H1 (cell line): ENCODE results near the gene NMU.

Experiments used
- CTCF ChIP-seq, 3 experiments: IDR thresholded peaks; 1 replicate in 2 of 3; 2 replicates in 1 of 3; pipeline versions ENCODE4 v1.5.1 to v1.6.1; 2011; ENCODE audit warnings: low read length in 3 of 3, mild to moderate bottlenecking in 3 of 3, inconsistent platforms in 2 of 3, low read depth in 1 of 3, moderate library complexity in 1 of 3; ENCODE audit not compliant: insufficient read depth in 1 of 3; ENCODE audit errors: control extremely low read depth in 1 of 3
- JUN ChIP-seq: IDR thresholded peaks from 2 replicates; pipeline ENCODE4 v1.6.1; 2011; ENCODE audit warnings: low read depth, mild to moderate bottlenecking, improper control_type of control experiment, low read length
- JUND ChIP-seq: IDR thresholded peaks from 2 replicates; pipeline ENCODE4 v1.6.1; 2011; ENCODE audit warnings: mild to moderate bottlenecking, improper control_type of control experiment, low read length
- MAFK ChIP-seq: IDR thresholded peaks from 2 replicates; pipeline ENCODE4 v1.6.1; 2012; ENCODE audit warnings: low read depth, mild to moderate bottlenecking, improper control_type of control experiment, low read length
- RAD21 ChIP-seq, 2 experiments: IDR thresholded peaks in 1 of 2; conservative IDR thresholded peaks in 1 of 2; 2 replicates each; pipeline ENCODE4 v1.6.1; 2011; ENCODE audit warnings: low read depth in 2 of 2, low read length in 2 of 2, improper control_type of control experiment in 1 of 2, inconsistent platforms in 1 of 2, mild to moderate bottlenecking in 1 of 2, moderate library complexity in 1 of 2

DNA sequence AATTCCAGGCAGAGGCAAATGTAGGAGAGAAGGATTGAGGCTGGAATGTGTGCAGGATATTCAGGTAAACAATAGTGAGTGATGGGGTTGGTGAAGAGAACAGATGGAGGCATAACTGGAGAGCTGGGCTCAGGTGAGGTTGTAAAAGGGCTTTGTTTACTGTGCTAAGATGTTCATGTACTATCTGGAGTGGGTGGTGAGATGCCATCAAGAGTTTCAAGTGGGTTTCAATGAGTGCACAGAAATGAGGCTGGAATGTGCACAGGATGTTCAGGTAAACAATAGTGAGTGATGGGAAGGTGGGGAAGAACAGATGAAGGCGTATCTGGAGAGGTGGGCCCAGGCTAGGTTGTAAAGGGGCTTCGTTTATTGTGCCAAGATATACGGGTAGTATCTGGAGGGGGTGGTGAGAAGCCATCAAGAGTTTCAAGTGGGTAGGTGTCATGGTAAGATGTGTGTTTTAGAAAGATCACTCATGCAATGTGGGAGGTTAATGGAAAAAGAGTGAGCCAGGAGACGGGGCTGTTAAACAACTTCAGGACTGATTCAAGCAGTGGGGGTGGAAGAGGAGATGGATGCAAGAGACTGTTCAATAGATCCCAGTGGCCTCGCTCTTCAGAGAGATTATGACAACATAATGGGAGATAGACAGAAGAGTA lies 25.4 kb upstream of the NMU start:
- no peak for TF ChIP-seq MAFK
- no peak for TF ChIP-seq JUN
- TF ChIP-seq CTCF (IDR thresholded peaks at IDR 0.05; ENCODE audit: control extremely low read depth in 1 of 3, insufficient read depth in 1 of 3, low read depth in 1 of 3, low read length in 3 of 3): no peak
- TF ChIP-seq JUND: no peak
- no peak for TF ChIP-seq RAD21 (IDR thresholded peaks at IDR 0.05 in 1 of 2, conservative IDR thresholded peaks at IDR 0.05 in 1 of 2; ENCODE audit: low read depth in 2 of 2, low read length in 2 of 2)
